ENCODE measurements around the gene CDC16.
A peak's percentile ranks its signal among the peaks of the same experiment; 100 is the strongest.

Gene CDC16

GRCh38 chr13:114264886-114265611, 30.4 kb downstream of the CDC16 start:
- DNase-seq = peak; percentile 42

- no peak for DNase-seq
Measured at GRCh38 chr13:114266241-114266640, 31.5 kb downstream of the CDC16 start.

- no peak for DNase-seq
Measured at GRCh38 chr13:114268344-114269280, 33.9 kb downstream of the CDC16 start.

GRCh38 chr13:114269281-114269770, 34.6 kb downstream of the CDC16 start:
- no peak for DNase-seq

GRCh38 chr13:114272977-114273376, 38.3 kb downstream of the CDC16 start:
- no peak for DNase-seq

GRCh38 chr13:114275304-114275703, 40.6 kb downstream of the CDC16 start:
- no peak for DNase-seq

- no peak for DNase-seq
Measured at GRCh38 chr13:114279146-114279545, 44.4 kb downstream of the CDC16 start.

GRCh38 chr13:114279758-114280355, 45.2 kb downstream of the CDC16 start:
- DNase-seq = no peak

GRCh38 chr13:114281351-114282040, 46.8 kb downstream of the CDC16 start, which contains the start of gene UPF3A:
TSS of gene UPF3A (plus strand) at chr13:114281601. CDS start at chr13:114281640, 39 bp downstream.
- peak; percentile 89 for DNase-seq

GRCh38 chr13:114282041-114282670, 47.5 kb downstream of the CDC16 start:
- peak; percentile 74 for DNase-seq

GRCh38 chr13:114283576-114283975, 48.9 kb downstream of the CDC16 start:
- no peak for DNase-seq

GRCh38 chr13:114284680-114285079, 50.0 kb downstream of the CDC16 start:
- no peak for DNase-seq

- DNase-seq = no peak
Measured at GRCh38 chr13:114285166-114285808, 50.6 kb downstream of the CDC16 start.

GRCh38 chr13:114286808-114287207, 52.1 kb downstream of the CDC16 start:
- no peak for DNase-seq

GRCh38 chr13:114288157-114288591, 53.5 kb downstream of the CDC16 start:
- no peak for DNase-seq

GRCh38 chr13:114296448-114296847, 61.8 kb downstream of the CDC16 start:
- DNase-seq = no peak

GRCh38 chr13:114296902-114297301, 62.2 kb downstream of the CDC16 start:
- DNase-seq = no peak

GRCh38 chr13:114298866-114299265, 64.2 kb downstream of the CDC16 start:
- DNase-seq = no peak

GRCh38 chr13:114299604-114300305, 65.1 kb downstream of the CDC16 start:
- DNase-seq = no peak

GRCh38 chr13:114303700-114304327, 69.1 kb downstream of the CDC16 start:
- no peak for DNase-seq

All from HCEC 1CT (cell line).